HCT116 (cell line): ENCODE measurements around the gene RAI14.

Experiments used
- CTCF ChIP-seq, 3 experiments: fragments of 200-600 bp in 1 of 3; sonication (generic) in 1 of 3; IDR thresholded peaks in 2 of 3; conservative IDR thresholded peaks in 1 of 3; 2 replicates each; pipeline ENCODE4 v1.5.1; 2012 to 2017; ENCODE audit warnings: low read depth in 2 of 3, low read length in 2 of 3, antibody characterized with exemption in 1 of 3, borderline replicate concordance in 1 of 3, control low read depth in 1 of 3, mild to moderate bottlenecking in 1 of 3, mixed read lengths in 1 of 3, mixed run types in 1 of 3, moderate library complexity in 1 of 3; ENCODE audit not compliant: insufficient read depth in 1 of 3
- ELF1 ChIP-seq: IDR thresholded peaks from 2 replicates; pipeline ENCODE4 v1.6.1; 2012; ENCODE audit warnings: low read depth, borderline replicate concordance
- EZH2 ChIP-seq: fragments of 200-600 bp; sonication (generic); IDR thresholded peaks from 2 replicates; pipeline ENCODE4 v1.6.1; 2017; ENCODE audit warnings: antibody characterized with exemption, mixed run types
- EZH2phosphoT487 ChIP-seq: fragments of 200-600 bp; IDR thresholded peaks from 2 replicates; pipeline ENCODE4 v1.6.1; 2018; ENCODE audit warnings: antibody characterized with exemption, borderline replicate concordance
- FOSL1 ChIP-seq: IDR thresholded peaks from 2 replicates; pipeline ENCODE4 v1.6.1; 2012; ENCODE audit warnings: low read depth
- POLR2A ChIP-seq: IDR thresholded peaks from 2 replicates; pipeline ENCODE4 v1.7.0; 2011; ENCODE audit warnings: borderline replicate concordance; ENCODE audit not compliant: insufficient read depth, insufficient read length; ENCODE audit errors: extremely low read depth
- POLR2AphosphoS5 ChIP-seq: IDR thresholded peaks from 2 replicates; pipeline ENCODE4 v1.6.1; 2011; ENCODE audit warnings: mild to moderate bottlenecking, low read depth, low read length, moderate library complexity
- RAD21 ChIP-seq: IDR thresholded peaks from 2 replicates; pipeline ENCODE4 v1.6.1; 2012; ENCODE audit warnings: low read depth, mild to moderate bottlenecking
- SIN3A ChIP-seq: IDR thresholded peaks from 2 replicates; pipeline ENCODE4 v1.6.1; 2012; ENCODE audit warnings: low read depth
- SP1 ChIP-seq: IDR thresholded peaks from 2 replicates; pipeline ENCODE4 v1.6.1; 2012; ENCODE audit warnings: low read depth
- SRF ChIP-seq: IDR thresholded peaks from 2 replicates; pipeline ENCODE4 v1.6.1; 2012; ENCODE audit warnings: low read depth
- TCF7L2 ChIP-seq: IDR thresholded peaks from 2 replicates; pipeline ENCODE4 v1.7.0; 2011; ENCODE audit warnings: borderline replicate concordance, inconsistent platforms; ENCODE audit not compliant: insufficient read depth, insufficient read length; ENCODE audit errors: extremely low read depth
- ZBTB33 ChIP-seq: IDR thresholded peaks from 2 replicates; pipeline ENCODE4 v1.6.1; 2011; ENCODE audit warnings: mild to moderate bottlenecking, low read length, moderate library complexity; ENCODE audit not compliant: insufficient replicate concordance; ENCODE audit errors: extremely low read depth
- ZNF274 ChIP-seq: fragments of 200-500 bp; sonication (Bioruptor generic); IDR thresholded peaks from 2 replicates; pipeline ENCODE4 v1.6.1; 2014; ENCODE audit warnings: mild to moderate bottlenecking, low read depth, low read length, inconsistent platforms

- TF ChIP-seq POLR2AphosphoS5 (no peak), EZH2 (no peak), POLR2A (no peak), ZBTB33 (no peak), EZH2phosphoT487 (no peak), RAD21 (no peak), CTCF (IDR thresholded peaks at IDR 0.05 in 2 of 3, conservative IDR thresholded peaks at IDR 0.05 in 1 of 3; ENCODE audit: borderline replicate concordance in 1 of 3, insufficient read depth in 1 of 3, low read depth in 2 of 3, low read length in 2 of 3) (no peak), TCF7L2 (no peak), FOSL1 (no peak), SRF (no peak), ZNF274 (no peak), SP1 (no peak), ELF1 (no peak), SIN3A (no peak)
Observed at GRCh38 chr5:34653708-34654107, 2.4 kb upstream of the RAI14 start.
